ENCODE measurements around the gene AGXT. TPM values are rescaled to one million over a fixed set of nuclear protein-coding genes. Genes with fewer than 3 reads are reported as not detected.

The AGXT gene
- total RNA-seq, 1 experiment from 2014 or later = not detected

- peak; percentile 49 for DNase-seq (ENCODE audit: low read depth)
Observed at GRCh38 chr2:240912878-240913809, 44.5 kb downstream of the AGXT start.

- peak; percentile 28 for DNase-seq (ENCODE audit: low read depth)
Observed at GRCh38 chr2:240913810-240914644, 45.4 kb downstream of the AGXT start.

DNA sequence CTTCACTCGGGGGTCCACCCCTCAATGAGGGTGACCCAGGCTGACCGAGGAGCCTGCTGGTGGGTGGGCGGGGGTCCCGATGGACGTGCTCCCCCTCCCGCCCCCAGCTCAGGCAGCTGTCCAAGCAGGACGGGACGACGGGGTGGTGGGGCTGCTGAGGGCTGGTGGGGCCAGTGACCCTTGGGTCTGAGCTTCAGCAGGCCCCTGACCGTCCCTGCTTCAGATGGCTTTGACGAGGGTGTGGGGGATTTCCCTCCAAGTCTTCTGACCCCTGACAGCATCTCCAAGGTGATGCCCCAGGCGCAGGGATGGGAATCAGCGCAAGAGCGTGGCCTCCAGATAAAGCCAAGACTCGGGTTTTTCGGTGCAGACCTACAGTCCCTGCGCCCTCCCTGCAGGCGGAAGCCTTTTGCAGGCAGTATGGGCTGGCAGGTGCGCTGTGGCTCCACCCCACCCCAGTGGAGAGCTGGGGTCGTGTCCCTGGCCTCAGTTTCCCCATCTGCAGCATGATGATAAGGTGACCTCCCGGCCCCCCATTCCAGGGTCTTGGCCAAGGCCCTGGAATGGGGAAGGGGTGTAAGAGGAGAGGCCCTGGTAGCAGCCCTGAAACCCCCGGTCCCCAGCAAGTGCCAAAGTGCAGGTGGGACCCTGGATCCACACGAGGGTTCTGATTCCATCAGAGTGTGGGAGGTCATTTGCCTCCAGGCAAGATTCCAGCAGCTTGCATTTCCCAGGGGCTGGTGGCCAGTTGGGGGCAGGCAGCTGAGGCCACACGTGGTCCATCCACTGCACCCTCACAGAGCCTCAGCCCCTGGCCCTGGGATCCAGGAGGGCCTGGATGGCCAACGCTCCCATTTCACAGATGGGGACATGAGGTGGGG lies 46.3 kb downstream of the AGXT start:
- no peak for DNase-seq (ENCODE audit: low read depth)

GRCh38 chr2:240915526-240916341 lies 47.1 kb downstream of the AGXT start:
- DNase-seq (ENCODE audit: low read depth) = no peak

- no peak for DNase-seq (ENCODE audit: low read depth)
Observed at GRCh38 chr2:240916571-240917008, 48.0 kb downstream of the AGXT start.

DNA sequence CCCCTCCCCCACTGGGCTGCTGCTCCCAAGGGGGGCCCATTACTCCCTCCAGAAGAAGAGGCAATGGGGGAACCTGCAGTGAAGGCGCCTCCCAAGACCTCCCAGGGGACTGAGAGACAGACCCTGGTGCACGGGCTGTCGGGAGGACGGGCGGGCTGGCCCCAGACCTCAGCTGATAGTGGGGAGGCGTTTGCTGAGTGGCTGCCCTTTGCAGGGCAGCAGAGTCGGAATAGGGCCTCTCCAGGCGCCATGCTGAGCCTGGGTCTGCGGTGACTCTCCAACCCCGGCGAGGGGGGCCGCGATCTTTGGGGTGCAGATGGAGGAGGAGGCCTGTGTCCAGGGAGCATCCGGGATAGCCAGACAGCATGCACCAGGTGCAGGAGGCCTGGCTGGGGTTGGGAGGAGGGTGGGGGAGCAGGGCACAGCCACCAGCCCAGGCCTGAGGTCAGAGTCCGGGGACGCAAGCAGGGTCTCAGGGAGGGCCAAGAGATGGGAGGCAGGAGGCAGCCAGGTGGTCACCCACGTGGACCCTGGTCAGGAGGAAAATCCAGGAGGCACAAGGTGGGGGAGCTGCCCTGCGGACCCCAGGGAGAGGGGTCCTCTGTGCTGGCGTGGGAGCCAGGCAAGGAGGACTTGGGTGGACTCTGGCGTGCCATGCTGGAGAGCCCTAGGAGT lies 48.5 kb downstream of the AGXT start:
- no peak for DNase-seq (ENCODE audit: low read depth)

GRCh38 chr2:240917684-240918257 lies 49.1 kb downstream of the AGXT start:
- no peak for DNase-seq (ENCODE audit: low read depth)

- DNase-seq (ENCODE audit: low read depth) = no peak
Observed at GRCh38 chr2:240918258-240919091, 49.9 kb downstream of the AGXT start.

- DNase-seq (ENCODE audit: low read depth) = no peak
Observed at GRCh38 chr2:240919161-240919781, 50.6 kb downstream of the AGXT start.

DNA sequence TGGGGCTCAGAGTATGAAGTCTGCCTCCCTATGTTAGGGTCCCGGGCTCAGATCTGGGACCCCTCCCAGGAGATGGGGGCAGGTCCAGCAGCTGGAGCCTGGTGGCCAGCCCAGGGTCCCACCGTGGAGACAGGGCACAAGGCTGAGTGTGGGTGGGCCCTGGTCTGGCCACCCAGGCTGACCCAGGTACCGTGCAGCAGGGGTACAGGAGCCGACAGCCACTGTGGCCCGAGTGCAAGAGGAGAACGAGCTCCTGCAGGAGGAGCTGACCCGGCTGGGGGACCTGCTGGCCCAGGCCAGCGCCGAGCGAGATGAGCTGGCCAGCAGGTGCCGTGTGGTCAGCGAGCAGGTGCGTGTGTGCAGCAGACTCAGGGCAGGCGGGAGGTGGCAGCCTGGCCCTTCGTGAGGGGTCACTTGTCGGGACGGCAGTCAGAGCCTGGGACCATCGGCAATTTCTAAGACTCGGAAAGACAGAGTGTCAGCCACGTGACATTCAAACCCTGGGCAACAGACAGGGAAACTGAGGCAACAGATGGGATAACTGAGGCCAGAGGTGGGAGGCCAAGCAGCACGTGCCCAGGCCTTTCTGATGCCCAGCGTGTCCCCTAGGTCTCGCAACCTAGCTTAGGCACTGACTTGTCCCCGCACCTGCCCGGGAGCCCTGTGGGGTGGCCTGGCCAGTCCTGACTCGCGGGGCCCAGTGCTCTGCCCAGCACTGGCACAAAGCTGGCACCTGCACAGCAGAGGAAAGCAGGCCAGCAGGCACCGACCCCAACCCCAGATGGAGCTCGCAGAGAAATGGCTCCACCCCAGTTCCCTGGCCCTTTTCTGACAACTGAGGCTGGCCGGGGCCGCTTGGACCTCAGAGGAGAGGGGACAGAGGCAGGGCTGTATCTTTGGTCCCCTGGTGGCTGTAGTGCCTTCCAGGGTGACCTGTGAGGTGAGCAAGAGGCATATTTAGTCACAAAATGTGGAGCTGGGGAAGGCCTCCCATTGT lies 51.5 kb downstream of the AGXT start:
- no peak for DNase-seq (ENCODE audit: low read depth)

GRCh38 chr2:240920783-240921231 lies 52.2 kb downstream of the AGXT start:
- no peak for DNase-seq (ENCODE audit: low read depth)

- peak; percentile 94 for DNase-seq (ENCODE audit: low read depth)
Observed at GRCh38 chr2:240921311-240921994, 52.8 kb downstream of the AGXT start.

DNA sequence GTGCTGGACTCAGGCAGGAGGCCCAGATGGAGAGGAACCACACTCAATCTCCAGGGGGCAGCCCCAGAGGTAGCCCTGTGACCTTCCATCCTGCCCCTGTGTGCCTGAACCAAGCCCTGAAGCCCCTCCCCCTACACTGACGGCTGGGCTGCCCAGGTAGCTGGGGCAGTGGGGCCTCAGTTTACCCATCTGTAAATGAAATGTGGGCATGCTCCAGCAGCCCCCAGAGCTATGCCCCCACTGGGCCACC lies 53.3 kb downstream of the AGXT start:
- DNase-seq (ENCODE audit: low read depth) = no peak

DNA sequence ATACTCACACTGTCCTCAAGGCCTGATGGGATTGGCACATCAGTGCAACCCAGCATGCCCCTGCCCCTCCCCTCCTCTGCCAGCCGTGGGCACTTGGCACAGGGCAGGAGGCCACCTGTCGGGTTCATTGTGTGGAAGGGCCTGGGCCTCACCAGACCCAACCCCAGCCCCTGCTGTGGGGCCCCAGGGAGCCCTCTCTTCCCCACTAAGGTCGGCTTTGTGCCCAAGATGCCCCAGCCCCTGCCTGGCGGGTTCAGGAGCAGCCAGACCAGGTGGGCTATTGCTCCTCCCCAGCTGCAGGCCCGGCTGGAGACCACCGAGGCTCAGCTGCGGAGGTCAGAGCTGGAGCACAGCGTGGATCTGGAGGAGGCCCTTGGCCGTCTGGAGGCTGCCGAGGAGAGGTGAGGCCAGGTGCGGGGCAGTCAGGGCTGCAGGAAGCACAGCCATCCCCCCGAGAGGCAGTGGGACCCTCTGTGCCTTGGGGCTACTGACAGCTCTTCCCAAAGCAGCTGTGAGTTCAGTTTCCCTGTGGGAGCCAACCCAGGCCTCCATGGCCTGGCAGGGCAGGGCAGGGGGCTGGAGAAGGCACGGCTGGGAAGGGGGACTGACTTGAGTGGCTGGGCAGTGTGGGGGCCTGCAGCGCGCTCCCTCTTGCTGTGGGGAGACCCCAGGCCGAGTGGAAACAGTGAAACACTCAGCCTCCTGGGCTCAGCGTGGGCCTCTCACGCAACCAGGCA lies 53.8 kb downstream of the AGXT start:
- no peak for DNase-seq (ENCODE audit: low read depth)

- no peak for DNase-seq (ENCODE audit: low read depth)
Observed at GRCh38 chr2:240922982-240923537, 54.4 kb downstream of the AGXT start.
